Sciatic nerve (tissue), 2 donors: ENCODE data around the gene BRIP1. TPM values are rescaled to one million over a fixed set of nuclear protein-coding genes. Genes with fewer than 3 reads are reported as not detected.

ENCODE experiments used
- ATAC-seq: fragments of 200-7000 bp; cut with Tn5 transposase; one replicate; pipeline ENCODE4 v1.9.1; 2020; ENCODE audit warnings: mild to moderate bottlenecking, moderate library complexity
- DNase-seq: peaks from one replicate; pipeline ENCODE4 v3.0.0-alpha.2; 2020; ENCODE audit warnings: low spot score
- intact Hi-C: fragments of 100-400 bp; cut with DNase I; formaldehyde crosslinking; loops from one replicate; pipeline ENCODE4 v1.14.2; 2022
- total RNA-seq: library from RNA; stranded (reverse); fragmentation: NEBNext Ultra II Directional; extraction: Animal tissue kit (Norgen Biotek cat#: 25700); gene quantifications from one replicate; pipeline ENCODE4 v1.2.1, GENCODE V29; 2021
- donor health status: DM: no; HTN: no; CAD: no.
- donor health status: DM: no; HTN: no; CAD: no.

The BRIP1 gene
- total RNA-seq, 1 donor from 2014 or later: 0.53 TPM

DNA sequence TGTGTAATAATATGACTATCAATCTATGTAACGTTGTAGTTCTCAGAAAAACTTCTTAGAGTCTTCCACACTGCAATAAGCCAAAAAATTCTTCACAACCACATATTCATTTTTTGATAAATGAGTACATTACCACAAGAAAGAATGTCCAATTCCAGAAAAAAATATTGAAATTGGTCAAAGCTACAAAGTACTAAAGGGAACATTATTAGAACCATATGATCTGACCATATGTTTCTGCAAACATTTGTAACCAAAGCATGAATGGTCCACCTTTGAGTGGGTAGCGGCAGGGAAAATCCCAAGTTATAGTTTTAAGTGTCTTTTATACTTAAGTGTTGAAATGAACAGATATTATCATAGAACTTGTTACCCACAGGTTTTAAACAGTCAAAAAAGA lies 200.6 kb downstream of the BRIP1 start:
- intact Hi-C loops: no loop called here
- DNase-seq (no peak), ATAC-seq (no peak)

DNA sequence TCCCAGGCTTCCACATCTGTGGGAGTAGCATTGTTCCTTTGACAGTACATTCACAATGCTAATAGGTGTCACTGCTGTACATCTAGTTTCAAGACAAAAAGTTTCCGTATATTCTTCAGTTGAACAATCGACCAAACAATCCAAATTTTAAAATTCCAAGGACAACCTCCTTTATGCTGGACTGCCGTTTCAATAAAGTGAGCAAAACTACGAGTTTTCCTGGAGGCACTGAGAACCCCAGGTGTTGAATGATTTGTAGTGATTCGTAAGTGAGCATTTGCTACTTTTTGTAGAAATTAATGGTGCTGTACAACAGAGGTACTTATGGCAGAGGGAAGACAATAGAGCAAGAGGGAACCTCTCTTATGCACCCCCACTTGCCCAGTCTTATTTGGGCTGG lies 201.1 kb downstream of the BRIP1 start:
- no peak for ATAC-seq
- no peak for DNase-seq
- intact Hi-C loops: no loop called here

GRCh38 chr17:61660746-61661485 lies 202.4 kb downstream of the BRIP1 start:
- ATAC-seq: no peak
- intact Hi-C loops: no loop called here
- DNase-seq: no peak

DNA sequence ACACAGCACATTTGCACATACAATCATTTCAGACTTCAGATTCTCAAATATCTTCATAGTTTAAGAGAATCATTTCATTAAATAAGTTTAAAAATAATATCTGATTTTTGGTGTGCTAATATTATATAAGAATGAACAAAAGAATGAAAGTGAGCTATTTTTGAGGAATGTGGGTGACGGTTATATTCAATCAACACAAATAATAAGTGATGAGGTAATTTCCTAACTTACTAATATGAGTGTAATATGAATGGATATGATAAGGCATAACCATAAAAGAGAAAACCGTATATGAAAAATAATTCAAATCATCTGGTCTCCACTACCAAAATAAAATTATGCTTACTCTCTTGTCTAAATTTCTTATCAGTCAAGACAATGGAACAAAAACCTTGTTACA lies 203.9 kb downstream of the BRIP1 start:
- intact Hi-C loops: no loop called here
- DNase-seq: no peak
- no peak for ATAC-seq

- no peak for DNase-seq
- ATAC-seq: no peak
- intact Hi-C loops: no loop called here
Measured at GRCh38 chr17:61658183-61658582, 205.1 kb downstream of the BRIP1 start.

DNA sequence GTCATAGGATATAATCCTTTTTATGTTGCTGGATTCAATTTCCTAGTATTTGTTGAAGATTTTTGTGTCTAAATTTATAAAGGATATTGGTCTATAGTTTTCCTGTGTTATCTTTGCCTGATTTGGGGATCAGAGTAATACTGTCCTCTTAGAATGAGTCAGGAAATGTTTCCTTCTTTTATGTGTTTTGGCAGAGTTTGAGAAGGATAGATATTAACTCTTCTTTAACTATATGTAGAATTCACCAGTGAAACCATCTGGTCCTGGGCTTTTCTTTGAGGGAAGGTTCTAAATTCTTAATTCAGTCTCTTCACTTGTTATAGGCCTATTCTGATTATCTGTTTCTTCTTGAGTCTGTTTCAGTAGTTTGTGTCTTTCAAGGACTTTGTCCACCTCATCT lies 206.0 kb downstream of the BRIP1 start:
- intact Hi-C loops: no loop called here
- no peak for ATAC-seq
- DNase-seq: no peak

DNA sequence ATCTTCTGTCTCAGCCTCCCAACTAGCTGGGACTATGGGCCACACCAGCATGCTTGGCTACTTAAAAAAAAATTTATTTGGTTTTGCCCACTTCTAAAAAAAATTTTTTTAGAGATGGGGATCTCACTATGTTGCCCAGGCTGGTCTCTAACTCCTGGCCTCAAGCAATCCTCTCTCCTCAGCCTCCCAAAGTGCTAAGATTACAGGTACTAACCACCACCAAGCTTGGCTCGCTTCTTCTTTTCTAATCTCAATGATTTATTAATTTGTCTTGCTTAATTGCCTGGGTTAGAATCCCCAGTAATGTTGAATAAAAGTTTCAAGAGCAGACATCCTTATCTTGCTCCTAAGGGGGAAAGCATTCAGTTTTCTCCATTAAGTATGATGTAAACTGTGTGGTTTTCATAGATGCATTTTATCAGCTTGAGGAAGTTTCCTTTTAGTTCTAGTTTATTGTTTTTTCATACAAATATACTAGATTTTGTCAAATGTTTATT lies 206.6 kb downstream of the BRIP1 start:
- intact Hi-C loops: no loop called here
- ATAC-seq (no peak), DNase-seq (no peak)

- ATAC-seq (no peak), DNase-seq (no peak)
- intact Hi-C loops: no loop called here
Measured at GRCh38 chr17:61650749-61651148, 212.6 kb downstream of the BRIP1 start.

DNA sequence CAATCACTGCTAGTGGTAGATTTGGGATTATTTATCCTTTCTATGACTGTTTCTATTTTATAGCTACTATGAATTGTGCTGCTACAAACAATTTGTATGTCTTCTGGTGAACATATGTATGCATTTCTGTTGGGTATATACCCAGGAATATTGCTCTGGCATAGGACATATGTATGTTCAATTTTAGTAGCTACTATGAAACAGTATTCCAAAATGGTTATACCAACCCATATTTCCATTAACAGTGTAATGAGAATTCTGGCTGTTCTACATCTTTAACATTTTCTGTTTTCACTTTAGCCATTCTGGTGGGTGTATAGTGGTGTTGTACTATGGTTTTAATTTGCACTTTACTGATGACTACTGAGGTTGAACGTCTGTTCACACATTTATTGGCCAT lies 214.7 kb downstream of the BRIP1 start:
- ATAC-seq (no peak), DNase-seq (no peak)
- intact Hi-C loops: no loop called here

DNA sequence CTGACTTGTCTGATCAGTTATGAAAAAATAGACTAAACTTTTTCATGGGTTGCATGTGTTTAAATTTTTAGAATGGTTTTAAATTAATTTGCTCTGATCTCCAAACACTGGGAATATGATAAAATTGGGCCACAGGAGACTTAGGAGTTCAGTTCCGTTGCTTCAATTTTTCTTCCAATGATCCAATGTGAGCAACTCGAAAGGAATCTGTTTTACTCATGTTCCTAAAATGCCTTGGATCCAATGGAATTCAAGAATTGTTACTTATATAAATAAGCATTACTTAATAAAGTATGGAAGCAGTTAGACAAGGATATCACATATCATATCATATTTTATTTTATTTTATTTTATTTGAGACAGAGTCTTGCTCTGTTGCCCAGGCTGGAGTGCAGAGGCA lies 216.3 kb downstream of the BRIP1 start:
- no peak for ATAC-seq
- intact Hi-C loops: no loop called here

DNA sequence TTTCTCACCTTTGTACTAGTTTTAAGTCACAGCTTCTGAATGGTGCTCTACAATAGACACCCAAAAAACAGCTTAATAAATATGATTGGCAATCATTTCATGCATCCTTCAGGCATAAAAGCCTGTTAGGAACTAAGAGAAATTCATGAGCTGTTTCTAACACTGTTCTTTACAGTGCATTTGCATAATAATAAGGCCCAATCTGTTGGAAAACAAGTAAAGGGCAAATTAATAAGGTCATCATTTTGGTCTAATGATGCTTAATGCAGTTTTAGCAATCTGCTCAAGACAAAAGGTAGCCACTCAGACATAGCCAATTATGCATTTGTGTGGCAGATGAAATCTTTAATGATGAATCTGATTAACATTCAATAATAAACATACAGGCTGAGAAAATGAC lies 216.8 kb downstream of the BRIP1 start:
- ATAC-seq: no peak
- no peak for DNase-seq
- intact Hi-C loops: no loop called here

More for the DNA sequence above, 216.3 kb downstream of the BRIP1 start:
- DNase-seq: no peak

GRCh38 chr17:61645920-61646319 lies 217.4 kb downstream of the BRIP1 start:
- intact Hi-C loops: no loop called here
- no peak for ATAC-seq
- no peak for DNase-seq

GRCh38 chr17:61644800-61645774 lies 218.2 kb downstream of the BRIP1 start:
- DNase-seq (no peak), ATAC-seq (no peak)
- intact Hi-C loops: no loop called here

DNA sequence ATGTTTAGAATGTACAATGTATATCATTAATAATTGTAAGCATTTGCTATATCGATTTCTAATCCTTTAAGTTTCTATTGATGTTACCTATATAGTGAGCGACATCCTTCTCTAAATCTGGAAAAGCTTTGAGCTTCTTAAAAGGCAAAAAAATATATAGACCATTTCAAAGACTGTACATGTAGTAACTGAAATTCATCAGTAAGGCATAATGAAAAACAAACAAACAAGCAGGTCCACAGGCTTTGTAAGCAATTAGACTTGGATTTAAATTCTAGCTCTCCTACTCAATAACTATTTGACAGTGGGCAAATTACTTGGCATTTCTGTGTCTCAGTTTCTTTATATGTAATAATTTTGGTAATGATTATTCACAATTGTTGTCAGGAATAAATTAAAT lies 220.6 kb downstream of the BRIP1 start:
- DNase-seq (no peak), ATAC-seq (no peak)
- intact Hi-C loops: no loop called here

DNA sequence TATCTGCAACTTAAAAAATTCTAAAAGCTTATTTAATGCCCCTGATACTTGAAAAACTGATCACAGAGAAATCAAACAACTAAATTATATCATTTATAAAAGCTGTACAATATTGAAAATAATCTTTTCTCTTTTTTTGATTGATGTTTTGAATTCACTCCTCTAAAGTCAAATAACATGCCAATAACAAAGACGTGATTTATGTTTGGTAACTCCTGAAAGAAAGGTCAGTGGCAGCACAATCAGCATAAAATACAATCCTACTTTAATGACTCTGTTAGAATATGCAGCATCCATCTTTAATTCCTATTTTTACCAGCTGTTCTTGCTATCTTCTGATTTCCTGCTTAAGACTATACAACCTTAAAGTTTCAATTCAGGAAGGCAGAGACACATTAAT lies 221.6 kb downstream of the BRIP1 start:
- DNase-seq (no peak), ATAC-seq (no peak)
- intact Hi-C loops: no loop called here

DNA sequence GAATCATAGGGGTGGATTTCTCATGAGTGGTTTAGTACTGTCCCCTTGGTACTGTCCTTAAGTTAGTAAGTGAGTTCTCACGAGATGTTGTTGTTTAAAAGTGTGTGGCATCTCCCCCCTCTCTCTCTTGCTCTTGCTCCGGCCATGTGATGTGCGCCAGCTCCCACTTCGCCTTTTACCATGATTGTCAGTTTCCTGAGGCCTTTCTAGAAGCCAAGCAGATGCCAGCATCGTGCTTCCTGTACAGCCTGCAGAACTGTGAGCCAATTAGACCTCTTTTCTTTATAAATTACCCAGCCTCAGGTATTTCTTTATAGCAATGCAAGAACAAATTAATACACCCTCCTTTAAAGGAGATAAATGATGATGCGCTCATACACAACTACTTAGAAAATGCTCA lies 222.2 kb downstream of the BRIP1 start:
- intact Hi-C loops: no loop called here
- ATAC-seq: no peak

DNA sequence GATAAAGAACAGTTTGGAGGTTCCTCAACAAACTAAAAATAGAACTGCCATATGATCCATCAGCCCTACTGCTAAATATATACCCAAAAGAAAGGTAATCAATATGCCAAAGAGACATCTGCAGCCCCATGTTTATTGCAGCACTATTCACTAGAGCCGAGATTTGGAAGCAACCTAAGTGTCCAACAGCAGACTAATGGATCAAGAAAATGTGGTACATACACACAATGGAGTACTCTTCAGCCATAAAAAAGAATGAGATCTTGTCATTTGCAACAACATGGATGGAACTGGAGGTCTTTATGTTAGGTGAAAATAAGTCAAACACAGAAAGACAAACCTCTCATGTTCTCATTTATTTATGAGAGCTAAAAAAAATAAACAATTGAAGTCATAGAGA lies 223.5 kb downstream of the BRIP1 start:
- DNase-seq (no peak), ATAC-seq (no peak)
- intact Hi-C loops: no loop called here

More for the DNA sequence above, 222.2 kb downstream of the BRIP1 start:
- no peak for DNase-seq

DNA sequence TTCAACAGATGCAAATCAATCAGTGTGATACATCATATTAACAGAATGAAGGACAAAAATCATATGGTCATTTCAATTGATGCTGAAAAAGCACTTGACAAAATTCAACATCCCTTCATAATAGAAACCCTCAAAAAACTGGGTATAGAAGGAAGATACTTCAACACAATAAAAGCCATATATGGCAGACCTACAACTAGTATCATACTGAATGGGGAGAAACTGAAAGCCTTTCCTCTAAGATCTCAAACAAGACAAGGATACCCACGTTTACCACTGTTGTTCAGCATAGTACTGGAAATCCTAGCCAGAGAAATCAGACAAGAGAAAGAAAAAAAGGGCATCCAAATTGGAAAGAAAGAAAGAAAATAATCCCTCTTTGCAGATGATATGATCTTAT lies 225.2 kb downstream of the BRIP1 start:
- ATAC-seq (no peak), DNase-seq (no peak)
- intact Hi-C loops: no loop called here

DNA sequence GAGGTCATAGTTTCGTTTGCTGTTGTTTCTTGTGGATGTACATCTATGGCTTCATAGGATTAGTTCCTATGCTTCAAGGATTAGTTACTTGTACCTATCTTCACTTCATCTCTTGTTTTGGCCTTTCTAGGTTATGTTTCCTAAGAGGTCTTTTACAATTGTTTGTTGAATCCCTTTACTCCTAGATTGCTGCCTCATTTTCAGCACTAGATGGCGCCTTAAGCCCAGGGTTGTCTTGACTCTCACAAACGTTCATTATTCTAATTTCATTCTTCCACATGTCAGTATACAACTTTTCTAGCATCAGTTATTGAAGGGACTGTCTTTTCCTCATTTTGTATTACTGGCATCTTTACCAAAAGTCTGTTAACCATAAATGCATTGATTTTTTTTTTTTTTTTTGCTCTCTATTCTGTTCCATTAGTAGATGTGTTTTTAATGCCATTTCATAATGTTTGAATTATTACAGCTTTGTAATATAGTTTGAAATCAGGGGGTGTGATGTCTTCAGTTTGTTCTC lies 227.4 kb downstream of the BRIP1 start:
- ATAC-seq: no peak
- DNase-seq: no peak
- intact Hi-C loops: no loop called here
